ENCODE measurements around the gene USP11.

GRCh38 chrX:47239199-47239598 is 6.4 kb downstream of the USP11 start:
- TF ChIP-seq CTCF (tag by site-specific recombination; IDR thresholded peaks at IDR 0.05), result no peak
- TF ChIP-seq GLIS2 (tag by site-specific recombination; IDR thresholded peaks at IDR 0.05), result no peak
- TF ChIP-seq GFI1B (tag by site-specific recombination; IDR thresholded peaks at IDR 0.05), result no peak
- TF ChIP-seq ZBTB7A (tag by site-specific recombination; IDR thresholded peaks at IDR 0.05; ENCODE audit: low read depth), result no peak
- no peak for TF ChIP-seq ZNF529 (tag by site-specific recombination; IDR thresholded peaks at IDR 0.05; ENCODE audit: insufficient replicate concordance)
- TF ChIP-seq ZNF561 (tag by site-specific recombination; IDR thresholded peaks at IDR 0.05; ENCODE audit: borderline replicate concordance), result no peak
- TF ChIP-seq ZNF133 (tag by site-specific recombination; IDR thresholded peaks at IDR 0.05), result no peak
- no peak for TF ChIP-seq ZNF140 (tag by site-specific recombination; IDR thresholded peaks at IDR 0.05)
- TF ChIP-seq PRDM2 (tag by site-specific recombination; IDR thresholded peaks at IDR 0.05; ENCODE audit: borderline replicate concordance), result no peak
- no peak for TF ChIP-seq ZNF350 (tag by site-specific recombination; IDR thresholded peaks at IDR 0.05)
